ENCODE data around the gene CDH13.

CDH13 gene

GRCh38 chr16:83539736-83540490 lies 913.1 kb downstream of the CDH13 start:
- TF ChIP-seq SIN3A (IDR thresholded peaks at IDR 0.05; ENCODE audit: borderline replicate concordance, insufficient read depth, low read length) (no peak), FOXP2 (optimal IDR thresholded peaks at IDR 0.05; ENCODE audit: borderline replicate concordance, extremely low read depth, extremely low read length, insufficient read depth) (no peak), REST (IDR thresholded peaks at IDR 0.05; ENCODE audit: insufficient read depth in 1 of 2, low read depth in 2 of 2, low read length in 2 of 2) (no peak), TAF1 (IDR thresholded peaks at IDR 0.05; ENCODE audit: borderline replicate concordance, insufficient read depth, low read length) (no peak), POLR2AphosphoS5 (IDR thresholded peaks at IDR 0.05; ENCODE audit: low read depth, low read length) (no peak)

GRCh38 chr16:83541231-83541630 lies 914.5 kb downstream of the CDH13 start:
- no peak for TF ChIP-seq REST (IDR thresholded peaks at IDR 0.05; ENCODE audit: insufficient read depth in 1 of 2, low read depth in 2 of 2, low read length in 2 of 2)
- TF ChIP-seq TAF1 (IDR thresholded peaks at IDR 0.05; ENCODE audit: borderline replicate concordance, insufficient read depth, low read length): no peak
- TF ChIP-seq POLR2AphosphoS5 (IDR thresholded peaks at IDR 0.05; ENCODE audit: low read depth, low read length): no peak
- no peak for TF ChIP-seq FOXP2 (optimal IDR thresholded peaks at IDR 0.05; ENCODE audit: borderline replicate concordance, extremely low read depth, extremely low read length, insufficient read depth)
- no peak for TF ChIP-seq SIN3A (IDR thresholded peaks at IDR 0.05; ENCODE audit: borderline replicate concordance, insufficient read depth, low read length)

- TF ChIP-seq REST (IDR thresholded peaks at IDR 0.05; ENCODE audit: insufficient read depth in 1 of 2, low read depth in 2 of 2, low read length in 2 of 2) (no peak), FOXP2 (optimal IDR thresholded peaks at IDR 0.05; ENCODE audit: borderline replicate concordance, extremely low read depth, extremely low read length, insufficient read depth) (no peak), TAF1 (IDR thresholded peaks at IDR 0.05; ENCODE audit: borderline replicate concordance, insufficient read depth, low read length) (no peak), POLR2AphosphoS5 (IDR thresholded peaks at IDR 0.05; ENCODE audit: low read depth, low read length) (no peak), SIN3A (IDR thresholded peaks at IDR 0.05; ENCODE audit: borderline replicate concordance, insufficient read depth, low read length) (no peak)
Measured at GRCh38 chr16:83542491-83542890, 915.7 kb downstream of the CDH13 start.

GRCh38 chr16:83549316-83550182 lies 922.8 kb downstream of the CDH13 start:
- TF ChIP-seq FOXP2 (optimal IDR thresholded peaks at IDR 0.05; ENCODE audit: borderline replicate concordance, extremely low read depth, extremely low read length, insufficient read depth): no peak
- TF ChIP-seq SIN3A (IDR thresholded peaks at IDR 0.05; ENCODE audit: borderline replicate concordance, insufficient read depth, low read length): no peak
- TF ChIP-seq POLR2AphosphoS5 (IDR thresholded peaks at IDR 0.05; ENCODE audit: low read depth, low read length): no peak
- no peak for TF ChIP-seq REST (IDR thresholded peaks at IDR 0.05; ENCODE audit: insufficient read depth in 1 of 2, low read depth in 2 of 2, low read length in 2 of 2)
- TF ChIP-seq TAF1 (IDR thresholded peaks at IDR 0.05; ENCODE audit: borderline replicate concordance, insufficient read depth, low read length): no peak
